ENCODE data around the gene UNC79.

UNC79 gene

GRCh38 chr14:93709249-93709648 is 278.5 kb downstream of the UNC79 start:
- H3K36me3 ChIP-seq (replicated peaks; ENCODE audit: insufficient read depth, low read length), result no peaks in the 10 kb centered on the region
- H3K27ac ChIP-seq (ENCODE audit: low read length), result no peak overlapping the region
- H3K9ac ChIP-seq (ENCODE audit: low read length), result no peak overlapping the region
- no peaks in the 10 kb centered on the region for H3K79me2 ChIP-seq (ENCODE audit: low read length)
- no peak overlapping the region for H3K4me2 ChIP-seq (ENCODE audit: low read depth, low read length)
- no peak for DNase-seq
- H4K20me1 ChIP-seq (ENCODE audit: insufficient read depth, low read length), result no peaks in the 10 kb centered on the region
- no peak overlapping the region for H2AFZ ChIP-seq (ENCODE audit: low read length)
- no peaks in the 10 kb centered on the region for H3K9me2 ChIP-seq (replicated peaks; ENCODE audit: insufficient read depth, low read length)
- H3K9me3 ChIP-seq (replicated peaks; ENCODE audit: insufficient read depth, low read length), result no peaks in the 10 kb centered on the region
- H3K4me1 ChIP-seq (ENCODE audit: low read length), result no peaks in the 10 kb centered on the region
- H3F3A ChIP-seq (ENCODE audit: insufficient read depth, low read length), result no peaks in the 10 kb centered on the region
- H3K4me3 ChIP-seq (ENCODE audit: low read length), result no peak overlapping the region
- TF ChIP-seq EZH2phosphoT487 (IDR thresholded peaks at IDR 0.05; ENCODE audit: low read length), result no peak
- TF ChIP-seq EZH2 (optimal IDR thresholded peaks at IDR 0.05; ENCODE audit: low read depth, low read length), result no peak
- no peak for TF ChIP-seq CTCF (IDR thresholded peaks at IDR 0.05; ENCODE audit: low read length)
- no peaks in the 10 kb centered on the region for H3K27me3 ChIP-seq (replicated peaks; ENCODE audit: insufficient read depth, low read length)

DNA sequence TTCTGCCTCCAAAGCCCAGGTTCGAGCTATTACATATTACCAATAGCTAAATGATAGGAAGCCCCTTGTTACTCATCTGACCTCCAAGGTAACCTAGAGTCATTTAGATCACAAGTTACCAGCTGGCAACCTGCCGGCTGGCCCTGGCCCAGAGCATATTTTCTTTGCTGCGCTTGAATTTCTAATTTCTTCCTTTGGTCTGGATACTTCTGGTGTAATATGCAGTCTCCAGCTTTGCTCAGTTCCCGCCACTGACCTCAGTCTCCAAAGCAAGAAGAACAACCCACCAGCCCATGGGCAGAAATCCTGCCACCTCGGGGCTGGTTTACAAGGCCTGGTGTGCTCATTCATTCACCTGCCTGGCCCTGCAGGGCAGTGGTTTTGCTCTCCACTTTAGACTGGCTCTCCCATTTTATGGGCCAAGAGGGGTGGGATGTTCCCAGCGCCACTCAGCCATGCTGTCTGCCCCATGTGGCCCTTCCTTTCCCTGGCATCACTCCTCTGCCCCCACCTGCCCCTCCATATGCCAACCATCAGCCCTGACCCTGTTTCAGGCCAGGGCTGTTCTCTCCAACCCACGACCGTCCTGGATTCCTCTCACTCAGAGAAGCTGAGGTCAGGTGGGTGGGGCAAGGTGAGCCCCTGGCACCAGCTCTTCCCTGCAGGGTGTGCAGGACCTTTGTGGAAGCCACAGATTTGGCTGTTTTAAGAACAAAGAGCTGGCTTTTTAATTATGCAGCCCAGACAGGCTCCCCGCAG is 281.5 kb downstream of the UNC79 start:
- no peak for DNase-seq
- H3K9ac ChIP-seq (ENCODE audit: low read length), result no peak overlapping the region
- no peaks in the 10 kb centered on the region for H4K20me1 ChIP-seq (ENCODE audit: insufficient read depth, low read length)
- no peaks in the 10 kb centered on the region for H3K9me2 ChIP-seq (replicated peaks; ENCODE audit: insufficient read depth, low read length)
- H3K4me3 ChIP-seq (ENCODE audit: low read length), result no peak overlapping the region
- H3K9me3 ChIP-seq (replicated peaks; ENCODE audit: insufficient read depth, low read length), result no peaks in the 10 kb centered on the region
- no peaks in the 10 kb centered on the region for H3K4me1 ChIP-seq (ENCODE audit: low read length)
- no peak overlapping the region for H3K27ac ChIP-seq (ENCODE audit: low read length)
- no peaks in the 10 kb centered on the region for H3K36me3 ChIP-seq (replicated peaks; ENCODE audit: insufficient read depth, low read length)
- H2AFZ ChIP-seq (ENCODE audit: low read length), result no peak overlapping the region
- no peaks in the 10 kb centered on the region for H3K27me3 ChIP-seq (replicated peaks; ENCODE audit: insufficient read depth, low read length)
- no peaks in the 10 kb centered on the region for H3K79me2 ChIP-seq (ENCODE audit: low read length)
- H3K4me2 ChIP-seq (ENCODE audit: low read depth, low read length), result no peak overlapping the region
- no peak for TF ChIP-seq CTCF (IDR thresholded peaks at IDR 0.05; ENCODE audit: low read length)
- TF ChIP-seq EZH2phosphoT487 (IDR thresholded peaks at IDR 0.05; ENCODE audit: low read length), result no peak
- no peak for TF ChIP-seq EZH2 (optimal IDR thresholded peaks at IDR 0.05; ENCODE audit: low read depth, low read length)
- H3F3A ChIP-seq (ENCODE audit: insufficient read depth, low read length), result no peaks in the 10 kb centered on the region

DNA sequence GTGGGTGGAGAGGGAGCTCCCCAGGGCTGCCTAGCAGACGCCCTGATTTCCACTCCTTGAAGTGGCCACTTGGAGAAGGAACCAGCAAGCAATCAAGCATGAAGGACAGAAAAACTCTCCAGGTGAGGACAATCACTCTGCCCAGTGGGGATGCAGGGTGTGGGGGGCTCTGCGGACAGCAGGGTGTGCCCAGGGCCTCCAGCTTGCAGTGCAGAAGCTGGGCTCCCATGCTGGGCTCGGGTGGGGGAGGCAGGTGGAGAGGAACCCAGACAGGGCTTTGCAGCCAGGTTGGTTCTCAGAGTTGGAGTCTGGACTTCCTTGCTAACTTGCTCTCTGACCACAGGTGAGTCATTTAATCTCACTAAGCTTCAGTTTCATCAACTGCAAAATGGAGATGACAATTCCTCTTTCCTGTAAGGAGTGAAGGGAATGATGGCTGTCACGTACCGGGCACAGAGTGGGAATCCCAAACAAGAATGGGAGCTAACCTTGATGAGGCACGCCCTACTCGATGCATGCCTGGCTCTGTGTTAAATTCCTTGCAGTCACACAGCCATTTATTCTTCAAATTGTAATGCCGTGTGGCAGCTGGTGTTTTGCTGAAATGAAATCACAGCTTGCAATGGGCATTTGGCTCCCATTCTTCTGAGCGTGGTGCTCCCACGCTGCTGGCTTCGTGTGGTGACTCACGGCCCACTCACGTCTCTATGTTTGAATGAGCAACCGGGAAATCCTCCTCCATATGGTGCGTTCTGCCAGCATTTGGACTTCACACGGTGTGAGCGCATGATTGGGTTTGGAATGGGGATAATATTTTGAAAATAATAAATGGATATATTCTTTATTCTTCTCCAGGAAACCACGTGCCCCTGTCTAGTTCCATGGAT is 282.3 kb downstream of the UNC79 start:
- Histone ChIP-seq H3K4me2 (ENCODE audit: low read depth, low read length) (no peak overlapping the region), H4K20me1 (ENCODE audit: insufficient read depth, low read length) (no peaks in the 10 kb centered on the region), H3K79me2 (ENCODE audit: low read length) (no peaks in the 10 kb centered on the region), H3K4me1 (ENCODE audit: low read length) (no peaks in the 10 kb centered on the region), H2AFZ (ENCODE audit: low read length) (no peak overlapping the region), H3K9ac (ENCODE audit: low read length) (no peak overlapping the region), H3K4me3 (ENCODE audit: low read length) (no peak overlapping the region), H3K9me3 (replicated peaks; ENCODE audit: insufficient read depth, low read length) (no peaks in the 10 kb centered on the region), H3K9me2 (replicated peaks; ENCODE audit: insufficient read depth, low read length) (no peaks in the 10 kb centered on the region), H3K27ac (ENCODE audit: low read length) (no peak overlapping the region), H3F3A (ENCODE audit: insufficient read depth, low read length) (no peaks in the 10 kb centered on the region), H3K27me3 (replicated peaks; ENCODE audit: insufficient read depth, low read length) (no peaks in the 10 kb centered on the region), H3K36me3 (replicated peaks; ENCODE audit: insufficient read depth, low read length) (no peaks in the 10 kb centered on the region)
- TF ChIP-seq EZH2 (optimal IDR thresholded peaks at IDR 0.05; ENCODE audit: low read depth, low read length) (no peak), CTCF (IDR thresholded peaks at IDR 0.05; ENCODE audit: low read length) (no peak), EZH2phosphoT487 (IDR thresholded peaks at IDR 0.05; ENCODE audit: low read length) (no peak)
- no peak for DNase-seq
